HepG2 (cell line): ENCODE results near the gene IFITM10. TPM values are rescaled to one million over a fixed set of nuclear protein-coding genes. Genes with fewer than 3 reads are reported as not detected.
A peak's percentile ranks its signal among the peaks of the same experiment; 100 is the strongest.

ENCODE experiments used
- ASH2L ChIP-seq: fragments of 300-600, 200-600 bp; sonication (generic); IDR thresholded peaks from 2 replicates; pipeline ENCODE4 v1.7.0; 2017; ENCODE audit warnings: low read depth, mild to moderate bottlenecking, moderate library complexity, mixed read lengths, low read length; ENCODE audit not compliant: insufficient read length
- CREB3 ChIP-seq: sonication (generic); formaldehyde crosslinking; IDR thresholded peaks from 2 replicates; pipeline ENCODE4 v1.5.0; 2020; ENCODE audit warnings: missing genetic modification reagents
- HIC2 ChIP-seq: sonication (generic); formaldehyde crosslinking; IDR thresholded peaks from 2 replicates; pipeline ENCODE4 v1.9.0; 2022; ENCODE audit warnings: low read depth, missing genetic modification reagents
- KLF16 ChIP-seq, 2 experiments: sonication (generic) in 1 of 2; formaldehyde crosslinking in 1 of 2; IDR thresholded peaks; 2 replicates each; pipeline versions ENCODE4 v1.6.1 to v1.8.0; 2016 to 2023; ENCODE audit warnings: missing genetic modification reagents in 2 of 2, missing compliant biosample characterization in 1 of 2
- MTA1 ChIP-seq: sonication (generic); formaldehyde crosslinking; IDR thresholded peaks from 2 replicates; pipeline ENCODE4 v1.4.0; 2020; ENCODE audit warnings: missing genetic modification reagents, mild to moderate bottlenecking, borderline replicate concordance
- NFE2L1 ChIP-seq: sonication (generic); formaldehyde crosslinking; IDR thresholded peaks from 2 replicates; pipeline ENCODE4 v1.4.0; 2020; ENCODE audit warnings: missing genetic modification reagents, mild to moderate bottlenecking, borderline replicate concordance
- SMAD1 ChIP-seq: sonication (generic); formaldehyde crosslinking; IDR thresholded peaks from 2 replicates; pipeline ENCODE4 v1.4.0; 2020; ENCODE audit warnings: missing genetic modification reagents, low read depth, mild to moderate bottlenecking, borderline replicate concordance
- ZBTB25 ChIP-seq: IDR thresholded peaks from 2 replicates; pipeline ENCODE4 v1.6.1; 2018; ENCODE audit warnings: missing genetic modification reagents
- ZBTB38 ChIP-seq: sonication (generic); formaldehyde crosslinking; IDR thresholded peaks from 2 replicates; pipeline ENCODE4 v1.5.1; 2020; ENCODE audit warnings: mild to moderate bottlenecking, missing genetic modification reagents
- ZC3H13 ChIP-seq: sonication (generic); formaldehyde crosslinking; IDR thresholded peaks from 2 replicates; pipeline ENCODE4 v1.8.1; 2023; ENCODE audit warnings: mild to moderate bottlenecking, missing genetic modification reagents, moderate library complexity
- ZMYM2 ChIP-seq: sonication (generic); formaldehyde crosslinking; IDR thresholded peaks from 2 replicates; pipeline ENCODE4 v1.8.0; 2022; ENCODE audit warnings: mild to moderate bottlenecking, missing genetic modification reagents
- ZNF260 ChIP-seq: sonication (generic); formaldehyde crosslinking; IDR thresholded peaks from 2 replicates; pipeline ENCODE4 v1.4.0; 2020; ENCODE audit warnings: missing genetic modification reagents, low read depth, mild to moderate bottlenecking, borderline replicate concordance
- ZNF468 ChIP-seq: sonication (generic); formaldehyde crosslinking; IDR thresholded peaks from 2 replicates; pipeline ENCODE4 v1.8.0; 2022; ENCODE audit warnings: mild to moderate bottlenecking, moderate library complexity, missing genetic modification reagents
- ZNF709 ChIP-seq: sonication (generic); formaldehyde crosslinking; IDR thresholded peaks from 2 replicates; pipeline ENCODE4 v1.5.0; 2020; ENCODE audit warnings: mild to moderate bottlenecking, missing genetic modification reagents
- polyA plus RNA-seq, 8 experiments: library from polyadenylated mRNA; depleted of rRNA in 3 of 8; stranded (reverse) in 7 of 8; unstranded in 1 of 8; fragments of >200 nt; fragmentation: Illumina TruSeq in 4 of 8; extraction: Trizol in 4 of 8; gene quantifications; 2 replicates each; pipeline versions ENCODE4 v1.2.1 to v1.2.3, GENCODE V29; 2011 to 2016; ENCODE audit warnings: low read depth in 4 of 8, missing spikeins in 1 of 8, mixed read lengths in 1 of 8; ENCODE audit not compliant: insufficient read depth in 1 of 8
- total RNA-seq, 5 experiments: library from RNA; depleted of rRNA; stranded (reverse); fragments of >200 nt; fragmentation: Illumina TruSeq; extraction: Trizol; gene quantifications; 2 replicates each; pipeline ENCODE4 v1.2.3, GENCODE V29; 2016; ENCODE audit warnings: low read depth in 1 of 5
- TF ChIP-seq, protein P1 (sequence below): sonication (generic); formaldehyde crosslinking; IDR thresholded peaks from 2 replicates; pipeline ENCODE4 v1.5.1; 2020; ENCODE audit warnings: missing genetic modification reagents, mild to moderate bottlenecking, borderline replicate concordance
- TF ChIP-seq, protein P2 (sequence below): sonication (generic); formaldehyde crosslinking; IDR thresholded peaks from 2 replicates; pipeline ENCODE4 v1.4.0; 2020; ENCODE audit warnings: mild to moderate bottlenecking, missing genetic modification reagents
- TF ChIP-seq, protein P3 (sequence below): IDR thresholded peaks from 2 replicates; pipeline ENCODE4 v1.6.1; 2016; ENCODE audit warnings: mild to moderate bottlenecking

IFITM10 gene
- total and polyA plus RNA-seq, 2 of the 13 experiments (the other 11 are each of a cell fraction or from before 2014, with no cell fraction given), result 0.09 to 0.13 TPM

GRCh38 chr11:1693327-1694063 lies 56.9 kb downstream of the IFITM10 start (continued):
- TF ChIP-seq, protein P1, sequence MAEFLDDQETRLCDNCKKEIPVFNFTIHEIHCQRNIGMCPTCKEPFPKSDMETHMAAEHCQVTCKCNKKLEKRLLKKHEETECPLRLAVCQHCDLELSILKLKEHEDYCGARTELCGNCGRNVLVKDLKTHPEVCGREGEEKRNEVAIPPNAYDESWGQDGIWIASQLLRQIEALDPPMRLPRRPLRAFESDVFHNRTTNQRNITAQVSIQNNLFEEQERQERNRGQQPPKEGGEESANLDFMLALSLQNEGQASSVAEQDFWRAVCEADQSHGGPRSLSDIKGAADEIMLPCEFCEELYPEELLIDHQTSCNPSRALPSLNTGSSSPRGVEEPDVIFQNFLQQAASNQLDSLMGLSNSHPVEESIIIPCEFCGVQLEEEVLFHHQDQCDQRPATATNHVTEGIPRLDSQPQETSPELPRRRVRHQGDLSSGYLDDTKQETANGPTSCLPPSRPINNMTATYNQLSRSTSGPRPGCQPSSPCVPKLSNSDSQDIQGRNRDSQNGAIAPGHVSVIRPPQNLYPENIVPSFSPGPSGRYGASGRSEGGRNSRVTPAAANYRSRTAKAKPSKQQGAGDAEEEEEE, result 0 out of 2 replicates have a peak, but pooled peaks have one; percentile 62
- TF ChIP-seq ZC3H13 (no peak; the same call in 1 of the 2 replicates), SMAD1 (CRISPR knock-in tag) (peak; percentile 60; the same call in 1 of the 2 replicates), ZNF709 (CRISPR knock-in tag) (peak; percentile 47; the same call in 1 of the 2 replicates), KLF16 (CRISPR knock-in tag; IDR thresholded peaks at IDR 0.05) (peak in 1 of 2 experiments; percentile 46; a peak in 1 of 4 replicates), HIC2 (CRISPR knock-in tag) (peak; percentile 85; the same call in 1 of the 2 replicates), MTA1 (CRISPR knock-in tag) (peak; percentile 76; the same call in 1 of the 2 replicates), ZBTB25 (CRISPR knock-in tag) (no peak), ZNF468 (CRISPR knock-in tag) (0 out of 2 replicates have a peak, but pooled peaks have one; percentile 69), ASH2L (no peak), ZBTB38 (CRISPR knock-in tag) (peak; percentile 98), ZMYM2 (CRISPR knock-in tag) (peak; percentile 50; the same call in 1 of the 2 replicates), NFE2L1 (0 out of 2 replicates have a peak, but pooled peaks have one; percentile 18), CREB3 (CRISPR knock-in tag) (no peak), ZNF260 (CRISPR knock-in tag) (no peak)
- TF ChIP-seq, protein P2, sequence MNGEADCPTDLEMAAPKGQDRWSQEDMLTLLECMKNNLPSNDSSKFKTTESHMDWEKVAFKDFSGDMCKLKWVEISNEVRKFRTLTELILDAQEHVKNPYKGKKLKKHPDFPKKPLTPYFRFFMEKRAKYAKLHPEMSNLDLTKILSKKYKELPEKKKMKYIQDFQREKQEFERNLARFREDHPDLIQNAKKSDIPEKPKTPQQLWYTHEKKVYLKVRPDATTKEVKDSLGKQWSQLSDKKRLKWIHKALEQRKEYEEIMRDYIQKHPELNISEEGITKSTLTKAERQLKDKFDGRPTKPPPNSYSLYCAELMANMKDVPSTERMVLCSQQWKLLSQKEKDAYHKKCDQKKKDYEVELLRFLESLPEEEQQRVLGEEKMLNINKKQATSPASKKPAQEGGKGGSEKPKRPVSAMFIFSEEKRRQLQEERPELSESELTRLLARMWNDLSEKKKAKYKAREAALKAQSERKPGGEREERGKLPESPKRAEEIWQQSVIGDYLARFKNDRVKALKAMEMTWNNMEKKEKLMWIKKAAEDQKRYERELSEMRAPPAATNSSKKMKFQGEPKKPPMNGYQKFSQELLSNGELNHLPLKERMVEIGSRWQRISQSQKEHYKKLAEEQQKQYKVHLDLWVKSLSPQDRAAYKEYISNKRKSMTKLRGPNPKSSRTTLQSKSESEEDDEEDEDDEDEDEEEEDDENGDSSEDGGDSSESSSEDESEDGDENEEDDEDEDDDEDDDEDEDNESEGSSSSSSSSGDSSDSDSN (CRISPR knock-in tag), result peak; percentile 11; the same call in 1 of the 2 replicates
- TF ChIP-seq, protein P3, sequence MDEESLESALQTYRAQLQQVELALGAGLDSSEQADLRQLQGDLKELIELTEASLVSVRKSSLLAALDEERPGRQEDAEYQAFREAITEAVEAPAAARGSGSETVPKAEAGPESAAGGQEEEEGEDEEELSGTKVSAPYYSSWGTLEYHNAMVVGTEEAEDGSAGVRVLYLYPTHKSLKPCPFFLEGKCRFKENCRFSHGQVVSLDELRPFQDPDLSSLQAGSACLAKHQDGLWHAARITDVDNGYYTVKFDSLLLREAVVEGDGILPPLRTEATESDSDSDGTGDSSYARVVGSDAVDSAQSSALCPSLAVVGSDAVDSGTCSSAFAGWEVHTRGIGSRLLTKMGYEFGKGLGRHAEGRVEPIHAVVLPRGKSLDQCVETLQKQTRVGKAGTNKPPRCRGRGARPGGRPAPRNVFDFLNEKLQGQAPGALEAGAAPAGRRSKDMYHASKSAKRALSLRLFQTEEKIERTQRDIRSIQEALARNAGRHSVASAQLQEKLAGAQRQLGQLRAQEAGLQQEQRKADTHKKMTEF (CRISPR knock-in tag), result 0 out of 2 replicates have a peak, but pooled peaks have one; percentile 22
